ENCODE results near the gene AOPEP.

Gene AOPEP

GRCh38 chr9:95102572-95102971 lies 376.1 kb downstream of the AOPEP start:
- DNase-seq = no peak

GRCh38 chr9:95103281-95103771 lies 376.8 kb downstream of the AOPEP start:
- DNase-seq = no peak

GRCh38 chr9:95103871-95104580 lies 377.5 kb downstream of the AOPEP start:
- DNase-seq = no peak

GRCh38 chr9:95104581-95104960 lies 378.1 kb downstream of the AOPEP start:
- no peak for DNase-seq

- no peak for DNase-seq
Observed at GRCh38 chr9:95104980-95105379, 378.5 kb downstream of the AOPEP start.

- DNase-seq = no peak
Observed at GRCh38 chr9:95105519-95106287, 379.2 kb downstream of the AOPEP start.

- no peak for DNase-seq
Observed at GRCh38 chr9:95107001-95107749, 380.7 kb downstream of the AOPEP start.

- DNase-seq = no peak
Observed at GRCh38 chr9:95107976-95108375, 381.5 kb downstream of the AOPEP start.

GRCh38 chr9:95108777-95109176 lies 382.3 kb downstream of the AOPEP start:
- DNase-seq = no peak

- no peak for DNase-seq
Observed at GRCh38 chr9:95109456-95109855, 383.0 kb downstream of the AOPEP start.

- DNase-seq = no peak
Observed at GRCh38 chr9:95110921-95111525, 384.5 kb downstream of the AOPEP start.

GRCh38 chr9:95111716-95112115 lies 385.2 kb downstream of the AOPEP start:
- no peak for DNase-seq

- no peak for DNase-seq
Observed at GRCh38 chr9:95112436-95113280, 386.2 kb downstream of the AOPEP start.

GRCh38 chr9:95115104-95115503 lies 388.6 kb downstream of the AOPEP start:
- DNase-seq = no peak

GRCh38 chr9:95116002-95116807 lies 389.7 kb downstream of the AOPEP start:
- no peak for DNase-seq

- DNase-seq = no peak
Observed at GRCh38 chr9:95116808-95117204, 390.3 kb downstream of the AOPEP start.

- DNase-seq = no peak
Observed at GRCh38 chr9:95118596-95118995, 392.1 kb downstream of the AOPEP start.

GRCh38 chr9:95120781-95121370 lies 394.4 kb downstream of the AOPEP start:
- no peak for DNase-seq

- no peak for DNase-seq
Observed at GRCh38 chr9:95124582-95125367, 398.3 kb downstream of the AOPEP start.

GRCh38 chr9:95125652-95126051 lies 399.2 kb downstream of the AOPEP start:
- DNase-seq = no peak
